ENCODE results near the gene ACTR5.

ACTR5 gene

GRCh38 chr20:38729767-38730166 lies 18.5 kb upstream of the ACTR5 start:
- DNase-seq (ENCODE audit: low read depth): no peak
- no peak overlapping the region for H3K4me3 ChIP-seq (ENCODE audit: low read depth, low read length)
- TF ChIP-seq, protein P1, sequence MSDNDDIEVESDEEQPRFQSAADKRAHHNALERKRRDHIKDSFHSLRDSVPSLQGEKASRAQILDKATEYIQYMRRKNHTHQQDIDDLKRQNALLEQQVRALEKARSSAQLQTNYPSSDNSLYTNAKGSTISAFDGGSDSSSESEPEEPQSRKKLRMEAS (IDR thresholded peaks at IDR 0.05; ENCODE audit: low read depth, low read length): no peak
- TF ChIP-seq MYC (IDR thresholded peaks at IDR 0.05; ENCODE audit: low read depth, low read length) (no peak), POLR2A (IDR thresholded peaks at IDR 0.05; ENCODE audit: extremely low read depth, insufficient read length) (no peak)
- TF ChIP-seq, protein P2, sequence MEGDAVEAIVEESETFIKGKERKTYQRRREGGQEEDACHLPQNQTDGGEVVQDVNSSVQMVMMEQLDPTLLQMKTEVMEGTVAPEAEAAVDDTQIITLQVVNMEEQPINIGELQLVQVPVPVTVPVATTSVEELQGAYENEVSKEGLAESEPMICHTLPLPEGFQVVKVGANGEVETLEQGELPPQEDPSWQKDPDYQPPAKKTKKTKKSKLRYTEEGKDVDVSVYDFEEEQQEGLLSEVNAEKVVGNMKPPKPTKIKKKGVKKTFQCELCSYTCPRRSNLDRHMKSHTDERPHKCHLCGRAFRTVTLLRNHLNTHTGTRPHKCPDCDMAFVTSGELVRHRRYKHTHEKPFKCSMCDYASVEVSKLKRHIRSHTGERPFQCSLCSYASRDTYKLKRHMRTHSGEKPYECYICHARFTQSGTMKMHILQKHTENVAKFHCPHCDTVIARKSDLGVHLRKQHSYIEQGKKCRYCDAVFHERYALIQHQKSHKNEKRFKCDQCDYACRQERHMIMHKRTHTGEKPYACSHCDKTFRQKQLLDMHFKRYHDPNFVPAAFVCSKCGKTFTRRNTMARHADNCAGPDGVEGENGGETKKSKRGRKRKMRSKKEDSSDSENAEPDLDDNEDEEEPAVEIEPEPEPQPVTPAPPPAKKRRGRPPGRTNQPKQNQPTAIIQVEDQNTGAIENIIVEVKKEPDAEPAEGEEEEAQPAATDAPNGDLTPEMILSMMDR (IDR thresholded peaks at IDR 0.05; ENCODE audit: low read depth, low read length): no peak

DNA sequence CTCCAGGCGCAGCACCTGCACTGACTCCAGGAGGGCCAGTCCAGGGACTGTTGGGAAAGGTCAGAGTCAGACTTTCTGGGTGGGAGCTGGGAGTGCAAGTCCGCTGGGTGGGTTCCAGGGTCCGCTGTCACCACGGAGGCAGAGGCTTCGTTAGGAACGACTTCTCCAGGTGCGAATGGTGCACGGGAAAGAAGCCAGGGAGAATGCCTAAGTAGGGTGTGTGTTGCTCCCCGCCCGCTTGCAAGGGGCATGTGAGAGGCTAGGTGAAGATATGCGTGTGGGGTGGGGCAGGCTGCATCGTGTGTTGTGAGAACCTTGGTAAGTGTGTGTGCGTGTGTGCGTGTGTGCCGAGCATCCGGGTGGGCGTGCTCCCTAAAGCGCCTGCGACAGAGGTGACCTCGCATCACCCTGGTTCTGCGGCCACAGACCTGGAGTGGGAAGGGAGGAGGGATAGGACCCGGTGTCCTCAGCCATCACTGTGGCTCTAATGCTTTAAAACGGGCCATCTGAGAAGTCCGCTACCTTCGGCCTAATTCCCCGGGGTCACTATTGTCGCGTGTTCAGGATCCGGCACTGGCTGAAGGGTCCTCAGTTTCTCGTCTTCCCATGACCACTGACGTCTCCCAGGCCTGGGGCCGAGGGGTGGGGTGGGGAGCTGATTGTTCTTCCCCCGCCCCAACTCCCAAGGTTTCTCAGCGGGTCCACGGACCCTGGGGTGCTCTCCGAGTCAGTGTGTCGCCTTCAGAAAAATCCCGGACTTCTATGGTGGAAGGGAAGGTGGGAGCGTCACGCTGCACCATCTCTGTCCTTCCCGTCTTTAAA lies 17.9 kb upstream of the ACTR5 start:
- DNase-seq (ENCODE audit: low read depth): no peak
- no peak for TF ChIP-seq MYC (IDR thresholded peaks at IDR 0.05; ENCODE audit: low read depth, low read length)
- no peak for TF ChIP-seq POLR2A (IDR thresholded peaks at IDR 0.05; ENCODE audit: extremely low read depth, insufficient read length)
- TF ChIP-seq, protein P1 (IDR thresholded peaks at IDR 0.05; ENCODE audit: low read depth, low read length): no peak
- TF ChIP-seq, protein P2 (IDR thresholded peaks at IDR 0.05; ENCODE audit: low read depth, low read length): no peak
- no peak overlapping the region for H3K4me3 ChIP-seq (ENCODE audit: low read depth, low read length)

GRCh38 chr20:38730989-38731737 lies 17.1 kb upstream of the ACTR5 start:
- H3K4me3 ChIP-seq (ENCODE audit: low read depth, low read length): no peak overlapping the region
- TF ChIP-seq MYC (IDR thresholded peaks at IDR 0.05; ENCODE audit: low read depth, low read length) (peak; percentile 86), POLR2A (IDR thresholded peaks at IDR 0.05; ENCODE audit: extremely low read depth, insufficient read length) (no peak)
- TF ChIP-seq, protein P1 (IDR thresholded peaks at IDR 0.05; ENCODE audit: low read depth, low read length): peak; percentile 90
- TF ChIP-seq, protein P2 (IDR thresholded peaks at IDR 0.05; ENCODE audit: low read depth, low read length): peak; percentile 95
- peak; percentile 68 for DNase-seq (ENCODE audit: low read depth)

DNA sequence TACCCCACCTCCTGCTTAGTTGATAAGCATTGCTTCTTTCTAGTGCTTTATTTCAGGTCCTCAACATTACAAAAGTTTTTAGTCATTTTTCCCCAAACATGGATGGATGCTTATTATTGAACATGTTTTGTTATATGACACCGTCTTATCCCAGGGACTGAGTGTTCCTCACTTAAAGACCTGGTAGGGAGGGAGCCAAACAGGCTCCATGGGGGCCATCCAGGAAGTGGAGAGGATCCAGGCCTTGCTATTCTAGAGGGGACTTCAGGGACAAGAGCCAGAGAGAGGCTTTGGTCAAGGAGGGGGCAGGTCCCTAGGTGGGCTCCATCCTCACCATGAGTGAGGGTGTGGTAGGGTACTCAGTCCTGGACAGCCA lies 16.5 kb upstream of the ACTR5 start:
- TF ChIP-seq, protein P1 (IDR thresholded peaks at IDR 0.05; ENCODE audit: low read depth, low read length): no peak
- TF ChIP-seq, protein P2 (IDR thresholded peaks at IDR 0.05; ENCODE audit: low read depth, low read length): no peak
- TF ChIP-seq POLR2A (IDR thresholded peaks at IDR 0.05; ENCODE audit: extremely low read depth, insufficient read length) (no peak), MYC (IDR thresholded peaks at IDR 0.05; ENCODE audit: low read depth, low read length) (no peak)
- no peak for DNase-seq (ENCODE audit: low read depth)
- no peak overlapping the region for H3K4me3 ChIP-seq (ENCODE audit: low read depth, low read length)

DNA sequence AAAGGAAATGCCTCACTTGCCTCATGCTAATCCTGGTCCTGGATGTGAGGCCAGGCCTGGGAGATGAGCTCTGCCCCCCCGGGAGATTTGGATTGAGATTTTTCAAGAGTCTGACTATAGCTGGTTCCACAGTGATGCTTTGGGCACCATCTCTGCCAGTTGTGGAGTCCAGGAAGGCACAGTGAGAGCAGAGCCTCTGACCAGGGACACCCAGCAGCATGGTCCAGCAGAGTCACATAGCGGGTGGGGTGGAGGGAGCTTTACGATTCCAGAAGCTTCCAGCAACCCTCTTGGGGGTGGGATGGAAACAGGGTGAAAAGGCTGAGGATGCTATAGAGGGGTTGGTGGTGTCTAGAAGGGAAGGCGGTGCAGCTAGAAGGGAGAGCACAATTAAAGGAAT lies 15.3 kb upstream of the ACTR5 start:
- no peak for DNase-seq (ENCODE audit: low read depth)
- no peak overlapping the region for H3K4me3 ChIP-seq (ENCODE audit: low read depth, low read length)
- TF ChIP-seq MYC (IDR thresholded peaks at IDR 0.05; ENCODE audit: low read depth, low read length): no peak
- no peak for TF ChIP-seq POLR2A (IDR thresholded peaks at IDR 0.05; ENCODE audit: extremely low read depth, insufficient read length)

DNA sequence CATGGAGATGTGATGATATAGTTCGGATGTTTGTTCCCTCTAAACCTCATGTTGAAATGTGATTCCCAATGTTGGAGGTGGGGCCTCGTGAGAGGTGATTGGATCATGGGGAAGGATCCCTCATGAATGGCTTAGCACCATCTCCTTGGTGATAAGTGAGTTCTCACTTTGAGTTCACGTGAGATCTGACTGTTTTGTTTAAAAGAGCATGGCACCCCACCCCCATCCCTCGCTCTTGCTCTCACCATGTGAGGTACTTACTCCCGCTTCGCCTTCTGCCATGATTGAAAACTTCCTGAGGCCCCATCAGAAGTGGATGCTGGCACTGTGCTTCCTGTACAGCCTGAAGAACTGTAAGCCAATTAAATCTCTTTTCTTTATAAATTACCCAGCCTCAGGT lies 13.1 kb upstream of the ACTR5 start:
- TF ChIP-seq, protein P1 (IDR thresholded peaks at IDR 0.05; ENCODE audit: low read depth, low read length): no peak
- TF ChIP-seq POLR2A (IDR thresholded peaks at IDR 0.05; ENCODE audit: extremely low read depth, insufficient read length) (no peak), MYC (IDR thresholded peaks at IDR 0.05; ENCODE audit: low read depth, low read length) (no peak)
- TF ChIP-seq, protein P2 (IDR thresholded peaks at IDR 0.05; ENCODE audit: low read depth, low read length): no peak
- no peak for DNase-seq (ENCODE audit: low read depth)
- no peak overlapping the region for H3K4me3 ChIP-seq (ENCODE audit: low read depth, low read length)

Measured in NB4 (cell line).